ENCODE data around the gene DEXI.

DEXI gene

DNA sequence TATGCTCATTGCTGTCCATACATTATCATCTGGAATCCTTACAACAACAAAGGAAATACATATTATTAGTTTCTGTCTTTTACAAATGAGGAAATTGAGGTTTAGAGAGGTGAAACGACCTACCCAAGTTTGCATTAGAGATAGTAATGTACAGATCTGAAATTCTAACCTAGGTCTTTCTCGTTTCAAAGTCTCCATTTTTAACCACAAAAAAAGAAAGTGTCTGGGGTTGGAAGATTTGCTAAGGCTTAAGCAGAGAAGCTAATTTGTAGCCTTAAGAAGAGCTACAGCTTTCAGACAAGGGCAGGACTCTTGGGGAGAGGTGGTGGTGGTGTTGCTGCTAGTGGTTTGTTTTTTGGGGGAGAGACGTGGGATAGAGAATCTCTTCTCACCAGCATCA is 46.1 kb downstream of the DEXI start:
- no peak for DNase-seq (ENCODE audit: low read depth in 2 of 3, low spot score in 1 of 3)

DNA sequence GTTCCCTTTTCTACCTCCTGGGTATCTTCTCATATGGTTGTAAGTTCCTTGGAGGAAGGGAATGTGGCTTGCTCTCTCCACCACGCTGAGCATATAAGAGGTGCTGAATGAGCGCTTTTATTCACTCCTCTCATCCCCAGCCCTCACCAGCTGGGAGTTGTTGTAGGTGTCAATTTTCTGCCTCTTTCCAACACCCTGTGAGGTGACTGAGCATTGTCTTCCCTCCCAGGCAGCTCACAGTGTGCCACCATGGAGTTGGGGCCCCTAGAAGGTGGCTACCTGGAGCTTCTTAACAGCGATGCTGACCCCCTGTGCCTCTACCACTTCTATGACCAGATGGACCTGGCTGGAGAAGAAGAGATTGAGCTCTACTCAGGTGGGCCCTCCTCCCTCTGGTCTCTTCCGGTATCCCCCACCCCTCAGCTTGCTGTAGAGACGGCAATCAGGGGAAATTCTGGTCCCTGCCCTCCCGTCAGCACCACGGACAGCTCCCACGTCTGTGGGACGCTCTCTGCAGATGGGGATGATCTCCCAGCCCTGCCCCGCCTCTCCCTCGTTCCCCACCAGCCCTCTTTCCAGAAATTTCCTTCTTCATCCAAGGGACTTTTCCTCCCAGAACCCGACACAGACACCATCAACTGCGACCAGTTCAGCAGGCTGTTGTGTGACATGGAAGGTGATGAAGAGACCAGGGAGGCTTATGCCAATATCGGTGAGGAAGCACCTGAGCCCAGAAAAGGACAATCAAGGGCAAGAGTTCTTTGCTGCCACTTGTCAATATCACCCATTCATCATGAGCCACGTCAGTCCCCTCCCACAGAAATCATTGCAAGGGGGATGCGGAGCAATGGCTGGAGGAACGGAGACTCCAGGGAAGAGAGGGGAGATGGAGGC is 47.0 kb downstream of the DEXI start:
- peak in 1 of 3 donors; percentile 22 for DNase-seq (ENCODE audit: low read depth in 2 of 3, low spot score in 1 of 3)

DNA sequence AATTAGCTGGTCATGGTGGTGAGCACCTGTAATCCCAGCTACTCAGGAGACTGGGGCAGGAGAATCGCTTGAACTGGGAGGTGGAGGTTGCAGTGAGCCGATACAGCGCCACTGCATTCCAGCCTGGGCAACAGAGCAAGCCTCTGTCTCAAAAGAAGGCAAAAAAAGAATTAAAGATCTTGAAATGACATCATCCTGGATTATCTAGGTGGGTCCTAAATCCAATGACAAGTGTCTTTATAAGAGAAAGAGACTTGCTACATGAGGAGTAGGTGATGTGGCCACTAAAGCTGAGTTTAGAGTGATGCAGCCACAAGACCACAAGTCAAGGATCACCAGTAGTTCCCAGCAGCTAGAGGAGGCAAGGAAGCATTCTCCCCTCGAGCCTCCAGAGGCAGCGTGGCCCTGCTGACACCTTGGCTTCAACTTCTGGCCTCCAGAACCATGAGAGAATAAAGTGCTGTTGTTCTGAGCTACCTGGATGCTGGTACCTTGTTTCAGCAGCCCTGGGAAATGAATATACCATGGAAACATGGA is 49.4 kb downstream of the DEXI start:
- DNase-seq (ENCODE audit: low read depth in 2 of 3, low spot score in 1 of 3): no peak

DNA sequence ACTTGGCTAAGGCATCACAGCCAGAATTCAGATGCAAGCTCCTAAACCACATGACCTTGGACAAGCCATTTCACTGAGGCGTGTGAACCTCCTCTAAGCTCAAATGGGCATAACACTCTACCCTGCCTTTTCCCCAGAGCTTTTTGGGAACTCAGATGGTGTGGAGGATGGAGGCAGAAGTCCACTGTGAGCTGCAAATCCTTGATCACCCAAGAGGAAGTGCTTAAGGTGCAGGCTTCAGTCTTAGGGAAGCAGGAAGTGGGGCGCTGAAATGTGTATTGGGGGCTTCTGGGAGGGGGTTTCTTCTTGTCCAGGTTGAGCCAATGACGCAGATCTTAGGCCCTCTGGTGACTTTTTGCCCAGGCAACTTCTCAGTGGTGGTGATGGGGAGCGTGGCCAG is 52.4 kb downstream of the DEXI start:
- DNase-seq (ENCODE audit: low read depth in 2 of 3, low spot score in 1 of 3): no peak

DNA sequence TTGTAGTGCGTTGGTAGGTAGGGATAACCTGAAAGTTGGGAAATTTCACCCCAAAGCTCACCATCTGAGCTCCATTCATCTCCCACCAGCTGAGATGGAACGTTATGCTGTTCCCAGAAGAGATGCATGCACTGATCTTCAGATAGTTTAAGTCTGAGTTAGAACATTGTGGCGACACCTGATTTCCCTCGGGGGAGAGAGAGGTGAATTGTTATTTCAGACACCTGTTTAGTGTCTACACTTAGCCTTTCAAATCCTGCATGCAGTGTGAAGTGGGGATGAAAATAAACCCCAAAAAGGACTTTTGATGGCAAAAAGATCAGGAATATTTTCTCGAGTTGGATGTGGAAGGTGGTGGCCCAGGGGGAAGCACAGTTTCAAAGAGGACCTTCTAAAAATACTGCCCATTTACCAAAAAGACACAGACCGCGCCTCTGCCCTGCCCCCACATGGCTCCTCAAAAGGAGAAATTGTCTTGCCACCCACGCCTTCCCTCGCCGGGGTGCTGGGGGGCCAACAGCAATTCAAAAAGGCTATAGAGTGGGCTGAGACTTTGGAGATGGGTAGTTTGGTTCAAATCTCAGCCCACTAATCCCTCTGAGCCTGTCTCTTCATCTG is 53.8 kb downstream of the DEXI start:
- no peak for DNase-seq (ENCODE audit: low read depth in 2 of 3, low spot score in 1 of 3)

DNA sequence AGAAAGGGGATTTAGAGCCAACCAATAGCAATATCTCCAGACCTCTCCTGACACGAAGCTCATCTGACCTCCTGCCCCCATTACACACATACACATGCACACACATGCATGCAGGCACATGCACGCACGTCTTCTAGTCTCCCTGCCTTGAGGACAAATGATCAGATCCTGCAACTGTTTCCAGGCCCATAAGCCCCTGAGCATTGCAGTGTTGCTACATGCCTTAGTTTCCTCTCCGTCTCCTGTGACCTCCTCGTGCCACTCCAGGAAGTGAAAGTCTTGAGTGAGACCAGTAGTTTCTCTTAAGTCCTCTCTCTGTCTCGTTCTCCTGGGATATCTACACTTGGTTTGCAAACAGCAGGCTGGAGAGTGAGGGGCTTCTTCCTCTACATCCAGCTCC is 57.0 kb downstream of the DEXI start:
- no peak for DNase-seq (ENCODE audit: low read depth in 2 of 3, low spot score in 1 of 3)

DNA sequence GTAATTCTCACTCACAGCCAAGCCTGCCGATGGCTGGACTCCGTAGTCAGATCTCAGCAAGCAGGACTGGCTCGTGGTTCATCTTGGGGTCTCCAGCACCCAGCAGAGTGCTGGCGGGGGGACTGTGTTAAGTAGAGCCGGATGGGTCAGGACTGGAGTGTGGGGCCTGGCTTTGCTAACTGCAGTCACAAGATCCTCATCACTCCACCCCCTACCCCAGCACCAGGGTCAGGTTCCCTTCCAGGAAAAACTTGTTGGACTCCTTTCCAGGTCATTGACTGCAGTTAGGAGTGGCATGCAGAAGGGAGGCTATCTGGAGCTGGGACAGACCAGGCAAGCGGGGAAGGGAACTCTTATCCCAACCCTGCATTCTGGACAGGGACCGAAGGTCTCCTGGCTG is 59.3 kb downstream of the DEXI start:
- DNase-seq (ENCODE audit: low read depth in 2 of 3, low spot score in 1 of 3): no peak

DNA sequence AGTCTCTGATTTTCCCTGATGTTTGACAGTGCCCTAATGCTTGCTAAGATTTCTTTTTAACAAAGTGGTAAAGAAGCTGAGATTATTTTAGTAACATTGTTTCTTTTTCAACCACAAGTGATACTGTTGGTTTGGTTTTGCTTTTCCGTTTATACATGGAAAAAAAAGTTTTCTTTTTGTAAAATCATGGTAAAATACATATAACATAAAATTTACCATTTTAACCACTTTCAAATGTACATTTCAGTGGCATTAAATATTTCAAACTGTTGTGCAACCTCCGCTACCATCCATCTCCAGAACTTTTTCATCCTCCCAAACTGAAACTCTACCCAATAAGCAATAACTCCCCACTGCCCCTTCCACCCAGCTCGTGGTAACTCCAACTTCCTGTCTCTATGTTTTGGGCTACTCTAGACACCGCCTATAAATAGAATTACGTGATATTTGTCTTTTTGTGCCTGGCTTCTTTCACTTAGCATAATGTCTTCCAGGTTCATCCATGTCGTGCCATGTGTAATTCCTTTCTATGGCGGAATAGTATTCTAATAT is 60.7 kb downstream of the DEXI start:
- DNase-seq (ENCODE audit: low read depth in 2 of 3, low spot score in 1 of 3): no peak

DNA sequence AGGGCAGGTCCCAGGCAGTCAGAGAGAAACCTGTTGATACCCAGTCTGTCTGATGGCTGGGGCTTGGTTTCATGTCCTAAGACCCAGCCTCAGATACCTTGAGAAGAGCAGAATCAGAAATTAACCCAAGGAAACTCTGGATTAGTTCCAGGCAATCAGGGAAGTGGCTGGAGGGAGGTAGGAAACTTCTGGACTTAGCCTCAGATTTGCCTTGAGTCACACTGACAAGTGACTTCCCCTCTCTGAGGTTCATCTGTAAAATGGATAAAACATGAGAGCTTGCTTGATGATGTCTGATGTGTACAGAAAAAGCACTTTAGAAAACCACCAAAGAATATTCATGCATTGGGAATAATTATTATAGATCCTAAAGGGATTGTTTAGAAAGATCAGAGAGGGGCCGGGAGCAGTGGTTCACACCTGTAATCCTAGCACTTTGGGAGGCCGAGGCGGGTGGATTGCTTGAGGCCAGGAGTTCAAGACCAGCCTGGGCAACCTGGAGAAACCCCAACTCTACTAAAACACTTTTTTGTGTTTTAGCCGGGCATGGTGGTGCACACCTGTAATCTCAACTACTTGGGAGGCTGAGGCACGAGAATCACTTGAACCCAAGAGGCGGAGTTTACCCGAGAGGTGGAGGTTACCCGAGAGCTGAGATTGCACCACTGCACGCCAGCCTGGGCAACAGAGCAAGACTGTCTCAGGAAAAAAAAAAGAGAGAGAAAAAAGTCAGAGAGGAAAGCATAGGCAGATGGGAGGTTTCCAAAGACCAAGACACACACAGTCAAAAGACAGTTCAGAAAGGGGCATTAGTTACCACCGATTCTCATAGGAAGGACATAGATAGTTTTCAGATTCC is 61.4 kb downstream of the DEXI start:
- DNase-seq (ENCODE audit: low read depth in 2 of 3, low spot score in 1 of 3): no peak

DNA sequence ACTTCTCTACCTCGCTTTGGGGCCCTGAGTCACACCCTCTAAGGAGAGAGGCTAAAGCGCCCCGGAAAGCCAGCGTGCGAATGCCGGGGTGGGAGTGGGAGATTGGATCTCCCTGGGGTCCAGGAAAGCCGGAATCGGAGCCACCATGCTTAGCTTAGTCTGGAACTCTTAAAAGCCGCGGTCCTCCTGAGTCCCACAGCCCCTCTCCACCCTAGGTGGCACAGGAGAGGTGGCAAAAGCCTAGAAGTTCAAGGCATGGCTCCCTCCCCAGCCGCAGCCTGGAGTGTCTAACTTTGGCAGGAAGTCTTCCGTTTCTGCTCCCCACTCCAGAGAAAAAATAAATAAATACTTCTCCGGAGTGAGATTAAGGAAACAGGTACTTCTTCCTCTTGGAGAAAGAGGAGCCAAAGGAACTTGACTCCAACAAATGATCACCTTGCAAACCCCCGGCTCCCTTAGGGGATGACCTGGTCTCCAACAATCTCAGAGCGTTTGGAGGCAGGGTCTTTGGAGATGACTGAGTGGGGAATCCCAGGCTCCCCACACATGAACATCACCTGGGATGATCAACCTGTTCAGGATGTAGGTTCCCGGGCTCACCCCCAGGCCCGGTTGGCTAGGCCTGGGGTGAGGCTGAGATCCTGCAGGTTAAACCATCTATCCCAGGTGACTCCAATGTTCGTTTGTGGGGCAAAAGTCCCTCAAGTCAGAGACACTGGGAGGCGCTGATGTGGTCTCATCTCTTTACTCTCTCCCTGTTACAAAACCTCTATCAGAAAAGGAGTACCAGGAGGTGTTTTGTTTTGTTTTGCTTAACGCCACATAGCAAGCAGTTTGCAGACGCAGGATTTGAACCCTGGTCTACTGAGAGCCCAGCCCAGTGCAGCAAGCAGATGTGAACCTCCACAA is 62.3 kb downstream of the DEXI start:
- DNase-seq (ENCODE audit: low read depth in 2 of 3, low spot score in 1 of 3): no peak

Data from stimulated activated CD4-positive, alpha-beta T cell treated with anti-CD3 and anti-CD28 coated beads, Interleukin-12 subunit alpha, Interleukin-12 subunit beta, amount 100 ng/mL, for 48 hours (primary cell).